Body of pancreas (tissue), 4 donors: ENCODE results near the gene LPP.

Source experiments
- POLR2A ChIP-seq, 3 donors: fragments of 450-650 bp; IDR thresholded peaks; one replicate each; pipeline ENCODE4 v1.6.1; 2016; ENCODE audit warnings: antibody characterized with exemption in 3 of 3, mild to moderate bottlenecking in 2 of 3
- TF ChIP-seq, protein P1 (sequence below), 7 experiments: fragments of 450-650 bp in 4 of 7; fragments of 200-600 bp in 3 of 7; sonication (generic) in 3 of 7; IDR thresholded peaks; one replicate each; pipeline ENCODE4 v1.5.1; 2016 to 2019; ENCODE audit warnings: antibody characterized with exemption in 7 of 7

DNA sequence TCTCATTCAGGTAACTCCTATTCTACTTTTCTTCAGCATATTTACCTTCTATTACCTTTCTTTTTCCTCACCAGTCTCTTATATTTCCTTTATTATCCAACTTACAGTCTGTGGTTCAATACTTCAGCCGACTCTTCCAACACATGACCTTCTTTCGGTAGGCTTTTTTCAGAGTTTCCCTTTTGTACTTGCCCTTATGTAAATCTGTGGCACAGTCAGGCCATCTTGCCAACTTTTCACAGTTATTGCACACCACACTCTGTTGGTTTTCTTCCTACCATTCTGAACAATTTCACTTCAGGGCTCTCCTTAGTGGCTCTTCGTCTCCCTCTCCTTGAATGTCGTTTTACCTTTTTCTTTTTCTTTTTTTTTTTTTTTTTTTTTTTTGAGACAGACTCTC is 427.8 kb downstream of the LPP start:
- TF ChIP-seq POLR2A (IDR thresholded peaks at IDR 0.05): no peak
- TF ChIP-seq, protein P1, sequence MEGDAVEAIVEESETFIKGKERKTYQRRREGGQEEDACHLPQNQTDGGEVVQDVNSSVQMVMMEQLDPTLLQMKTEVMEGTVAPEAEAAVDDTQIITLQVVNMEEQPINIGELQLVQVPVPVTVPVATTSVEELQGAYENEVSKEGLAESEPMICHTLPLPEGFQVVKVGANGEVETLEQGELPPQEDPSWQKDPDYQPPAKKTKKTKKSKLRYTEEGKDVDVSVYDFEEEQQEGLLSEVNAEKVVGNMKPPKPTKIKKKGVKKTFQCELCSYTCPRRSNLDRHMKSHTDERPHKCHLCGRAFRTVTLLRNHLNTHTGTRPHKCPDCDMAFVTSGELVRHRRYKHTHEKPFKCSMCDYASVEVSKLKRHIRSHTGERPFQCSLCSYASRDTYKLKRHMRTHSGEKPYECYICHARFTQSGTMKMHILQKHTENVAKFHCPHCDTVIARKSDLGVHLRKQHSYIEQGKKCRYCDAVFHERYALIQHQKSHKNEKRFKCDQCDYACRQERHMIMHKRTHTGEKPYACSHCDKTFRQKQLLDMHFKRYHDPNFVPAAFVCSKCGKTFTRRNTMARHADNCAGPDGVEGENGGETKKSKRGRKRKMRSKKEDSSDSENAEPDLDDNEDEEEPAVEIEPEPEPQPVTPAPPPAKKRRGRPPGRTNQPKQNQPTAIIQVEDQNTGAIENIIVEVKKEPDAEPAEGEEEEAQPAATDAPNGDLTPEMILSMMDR (IDR thresholded peaks at IDR 0.05): no peak
